Right lobe of liver (tissue), 6 donors: ENCODE data around the gene TIMM29. TPM values are rescaled to one million over a fixed set of nuclear protein-coding genes. Genes with fewer than 3 reads are reported as not detected.

Experiments used
- ATAC-seq, 4 donors: fragments of 200-7000 bp; cut with Tn5 transposase; one replicate each; pipeline ENCODE4 v1.9.1; 2020; ENCODE audit warnings: mild to moderate bottlenecking in 4 of 4, moderate library complexity in 4 of 4
- DNase-seq, 3 donors: peaks; one replicate each; pipeline ENCODE4 v3.0.0-alpha.2; 2020
- H3K27ac ChIP-seq, 3 donors: fragments of 200-600 bp; one replicate each; pipeline ENCODE4 v1.8.0; 2022
- H3K27me3 ChIP-seq, 2 donors: fragments of 200-600 bp; one replicate each; pipeline ENCODE4 v1.8.0; 2022
- H3K36me3 ChIP-seq, 4 donors: fragments of 200-600 bp; sonication (generic) in 1 of 4; one replicate each; pipeline versions ENCODE4 v1.5.1 to v1.8.0; 2017 to 2022; ENCODE audit warnings: control low read depth in 1 of 4
- H3K4me1 ChIP-seq, 4 donors: fragments of 200-600 bp; sonication (generic) in 1 of 4; one replicate each; pipeline versions ENCODE4 v1.5.1 to v1.8.0; 2017 to 2022; ENCODE audit warnings: control low read depth in 1 of 4
- H3K4me3 ChIP-seq, 3 donors: fragments of 200-600 bp; one replicate each; pipeline ENCODE4 v1.8.0; 2022
- H3K9me3 ChIP-seq, 4 donors: fragments of 200-600 bp; sonication (generic) in 1 of 4; one replicate each; pipeline versions ENCODE4 v1.5.1 to v1.8.0; 2017 to 2022; ENCODE audit warnings: control low read depth in 1 of 4
- CTCF ChIP-seq, 4 donors: fragments of 200-600 bp in 3 of 4; fragments of 450-650 bp in 1 of 4; IDR thresholded peaks; one replicate each; pipeline versions ENCODE4 v1.5.1 to v1.8.0; 2016 to 2022; ENCODE audit warnings: antibody characterized with exemption in 4 of 4, mild to moderate bottlenecking in 2 of 4
- POLR2A ChIP-seq: fragments of 450-650 bp; IDR thresholded peaks from one replicate; pipeline ENCODE4 v1.6.1; 2017; ENCODE audit warnings: antibody characterized with exemption, mild to moderate bottlenecking
- WGBS: methylation state at CpG from one replicate; pipeline ENCODE4 v1.1.6; 2018; ENCODE audit warnings: low coverage, low lambda C conversion rate; ENCODE audit not compliant: insufficient coverage; ENCODE audit errors: missing lambda C conversion rate; 5-methylcytosine and 5-hydroxymethylcytosine counted together
- intact Hi-C, 2 donors: fragments of 100-400 bp; cut with DNase I; formaldehyde crosslinking; loops; one replicate each; pipeline versions ENCODE4 v1.11.2 to v1.14.1; 2022
- total RNA-seq, 6 experiments: library from RNA; depleted of rRNA in 2 of 6; stranded (reverse); fragments of >200 nt in 2 of 6; fragmentation: NEBNext Ultra II Directional in 3 of 6; extraction: Animal tissue kit (Norgen Biotek cat#: 25700) in 3 of 6; gene quantifications; one replicate each; pipeline versions ENCODE4 v1.1.0 to v1.2.4, GENCODE V29; 2016 to 2023
- donor health status: DM: no; HTN: yes; CAD: no.
- donor health status: DM: no; HTN: no; CAD: no.
- donor health status: DM: no; HTN: no; CAD: no.
- donor health status: DM: no; HTN: yes; CAD: no.
- donor health status: DM: no; HTN: yes; CAD: no.

TIMM29 gene
- total RNA-seq, 6 experiments from 2014 or later, result 10.2 to 15.7 (median 11.6) TPM

DNA sequence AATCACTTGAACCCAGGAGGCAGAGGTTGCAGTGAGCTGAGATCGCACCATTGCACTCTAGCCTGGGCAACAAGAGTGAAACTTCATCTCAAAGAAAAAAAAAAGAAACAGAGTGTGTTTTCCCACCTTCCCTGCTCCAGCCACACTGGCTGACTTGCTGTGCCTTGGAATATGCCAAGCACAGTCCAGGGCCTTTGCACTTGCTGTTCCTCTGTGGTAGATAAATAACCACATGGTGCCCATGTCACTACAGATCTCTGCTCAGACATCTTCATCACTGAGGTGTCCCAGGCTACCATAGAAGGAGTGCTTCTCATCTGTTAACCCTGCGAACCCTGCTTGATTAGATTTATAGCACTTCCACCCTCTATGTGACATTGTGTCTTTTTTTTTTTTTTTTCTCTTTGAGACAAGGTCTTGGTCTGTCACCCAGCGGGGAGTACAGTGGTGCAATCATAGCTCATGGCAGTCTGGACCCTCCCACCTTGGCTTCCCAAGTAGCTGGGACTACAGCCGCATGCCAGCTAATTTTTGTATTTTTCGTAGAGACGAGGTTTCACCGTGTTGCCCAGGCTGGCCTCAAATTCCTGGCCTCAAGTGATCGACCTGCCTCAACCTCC is 42.6 kb downstream of the TIMM29 start:
- no peak for TF ChIP-seq POLR2A
- TF ChIP-seq CTCF (IDR thresholded peaks at IDR 0.05), result no peak
- Histone ChIP-seq H3K27me3 (no peaks in the 10 kb centered on the region), H3K27ac (no peak overlapping the region), H3K4me3 (no peak overlapping the region), H3K36me3 (no peaks in the 10 kb centered on the region), H3K4me1 (peaks cover 0 to 3% (median under 1%) of the 10 kb centered on the region in 4 donors), H3K9me3 (no peaks in the 10 kb centered on the region)
- 86% methylated on average over 6 of the region's 8 CpGs for WGBS
- ATAC-seq (no peak), DNase-seq (no peak)
- intact Hi-C loops, result no loop called here

- Histone ChIP-seq H3K27me3 (no peaks in the 10 kb centered on the region), H3K4me3 (no peak overlapping the region), H3K36me3 (no peaks in the 10 kb centered on the region), H3K9me3 (no peaks in the 10 kb centered on the region), H3K27ac (no peak overlapping the region), H3K4me1 (peaks cover 0 to 9% (median 4%) of the 10 kb centered on the region in 4 donors)
- DNase-seq, result no peak
- intact Hi-C loops, result no loop called here
- TF ChIP-seq CTCF (IDR thresholded peaks at IDR 0.05), result no peak
- no peak for TF ChIP-seq POLR2A
- ATAC-seq, result peak; percentile 18 to 43 (median 30)
- 56% methylated on average over 9 of the region's 19 CpGs for WGBS
Measured at GRCh38 chr19:10975374-10976130, 46.9 kb downstream of the TIMM29 start.

DNA sequence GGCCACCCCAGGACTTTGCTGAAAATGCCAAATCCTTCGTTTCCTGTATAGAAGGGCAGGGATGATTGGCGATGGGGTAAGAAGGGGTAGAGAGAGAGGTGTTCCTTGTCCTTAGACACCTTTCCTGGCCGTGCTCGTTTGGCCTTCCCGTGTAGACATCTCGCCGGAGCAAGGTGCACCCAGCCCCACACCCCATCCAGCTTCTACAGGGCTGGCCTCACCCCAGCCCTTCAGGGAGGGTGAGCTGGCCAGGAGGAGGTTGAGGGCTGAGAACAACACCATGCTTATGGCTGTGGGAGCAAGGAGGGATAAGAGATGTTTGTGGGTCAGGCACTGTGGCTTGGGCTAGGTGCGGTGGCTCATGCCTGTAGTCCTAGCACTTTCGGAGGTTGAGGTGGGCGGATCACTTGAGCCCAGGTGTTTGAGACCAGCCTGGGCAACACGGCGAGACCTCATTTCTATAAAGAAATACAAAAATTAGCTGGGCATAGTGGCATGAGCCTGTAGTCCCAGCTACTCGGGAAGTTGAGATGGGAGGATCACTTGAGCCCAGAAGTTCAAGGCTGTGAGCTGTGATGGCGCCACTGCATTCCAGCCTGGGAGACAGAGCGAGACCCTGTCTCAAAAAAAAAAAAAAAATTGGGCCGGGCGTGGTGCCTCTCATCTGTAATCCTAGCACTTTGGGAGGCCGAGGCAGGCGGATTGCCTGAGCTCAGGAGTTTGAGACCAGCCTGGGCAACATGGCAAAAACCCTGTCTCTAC is 47.7 kb downstream of the TIMM29 start:
- 71% methylated on average over 7 of the region's 19 CpGs for WGBS
- H3K36me3 ChIP-seq, result no peaks in the 10 kb centered on the region
- DNase-seq (no peak), ATAC-seq (peak in 1 of 4 donors; percentile 16)
- no peak overlapping the region for H3K27ac ChIP-seq
- intact Hi-C loops, result no loop called here
- no peaks in the 10 kb centered on the region for H3K27me3 ChIP-seq
- peaks cover 0 to 9% (median 4%) of the 10 kb centered on the region in 4 donors for H3K4me1 ChIP-seq
- TF ChIP-seq POLR2A (no peak), CTCF (IDR thresholded peaks at IDR 0.05) (no peak)
- H3K4me3 ChIP-seq, result no peak overlapping the region
- H3K9me3 ChIP-seq, result no peaks in the 10 kb centered on the region

DNA sequence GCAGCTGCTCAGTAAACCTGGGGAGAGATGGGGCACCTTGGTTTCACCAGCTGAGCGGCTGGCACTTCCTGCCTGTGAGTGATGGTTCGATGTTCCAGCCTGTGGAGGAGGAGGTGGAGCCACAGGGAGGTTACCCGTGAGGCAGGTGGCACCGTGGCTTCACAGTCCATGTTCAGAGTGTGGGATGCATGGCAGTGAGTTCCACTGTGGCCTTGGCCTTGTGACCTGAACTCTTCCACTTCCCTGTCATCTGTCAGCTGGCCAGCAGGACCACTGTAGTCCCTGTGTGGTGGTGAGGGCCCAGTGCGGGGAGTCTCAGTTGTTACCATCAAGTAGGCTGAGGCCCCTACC is 49.1 kb downstream of the TIMM29 start:
- no peak overlapping the region for H3K4me3 ChIP-seq
- H3K36me3 ChIP-seq, result no peaks in the 10 kb centered on the region
- peak in 3 of 4 donors; percentile 11 to 15 (median 14) for ATAC-seq
- no peak overlapping the region for H3K27ac ChIP-seq
- no peaks in the 10 kb centered on the region for H3K27me3 ChIP-seq
- H3K9me3 ChIP-seq, result no peaks in the 10 kb centered on the region
- peaks cover 0 to 9% (median 4%) of the 10 kb centered on the region in 4 donors for H3K4me1 ChIP-seq
- intact Hi-C loops, result no loop called here
- TF ChIP-seq POLR2A (no peak), CTCF (IDR thresholded peaks at IDR 0.05) (no peak)
- WGBS, result 100% methylated on average over 1 of the region's 5 CpGs
- no peak for DNase-seq

Other genes with a start within 250 kb of the TIMM29 start
- gene QTRT1, start 227.4 kb upstream of the TIMM29 start, total RNA-seq, result 10 to 100 TPM; 19.0 to 30.2 (median 26.8) TPM
- gene DNM2, start 210.7 kb upstream of the TIMM29 start, total RNA-seq, result 10 to 100 TPM; 54.0 to 86.9 (median 68.3) TPM
- 10 to 100 TPM; 19.1 to 24.1 (median 21.7) TPM for gene TMED1, start 92.6 kb upstream of the TIMM29 start, total RNA-seq
- gene C19orf38, start 80.4 kb upstream of the TIMM29 start, total RNA-seq, result 1 to 10 TPM in 5 of 6 experiments, under 1 TPM in 1; 0.58 to 2.7 (median 1.4) TPM
- gene CARM1, start 57.3 kb upstream of the TIMM29 start, total RNA-seq, result 10 to 100 TPM; 13.7 to 20.5 (median 17.5) TPM
- gene YIPF2, start 172 bp upstream of the TIMM29 start, total RNA-seq, result 10 to 100 TPM; 23.5 to 46.1 (median 31.4) TPM
- gene SMARCA4, start 32.2 kb downstream of the TIMM29 start, total RNA-seq, result 10 to 100 TPM; 26.3 to 45.8 (median 27.7) TPM
- 100 to 1,000 TPM in 1 of 6 experiments, 10 to 100 TPM in 4, 1 to 10 TPM in 1; 8.6 to 117 (median 26.8) TPM for gene LDLR, start 160.7 kb downstream of the TIMM29 start, total RNA-seq
- 1 to 10 TPM in 5 of 6 experiments, under 1 TPM in 1; 0.90 to 3.8 (median 2.2) TPM for gene SPC24, start 227.0 kb downstream of the TIMM29 start, total RNA-seq